ENCODE data around the gene ZNF177. TPM values are rescaled to one million over a fixed set of nuclear protein-coding genes. Genes with fewer than 3 reads are reported as not detected.
"Not testable (repeated sequence)": the region's sequence is repeated elsewhere in the genome, so short reads cannot be mapped to it uniquely, and the experiment has no call there.

ZNF177 gene
- total RNA-seq, result 1.7 and 1.8 TPM in 2 replicates
- 2.4 TPM for polyA plus RNA-seq (2012)

GRCh38 chr19:9362905-9363304 is at the start of gene ZNF177:
Gene ZNF177 (plus strand): TSS chr19:9363013. CDS start chr19:9378312, 15,299 bp downstream.
- DNase-seq (ENCODE audit: low read depth), result no peak

- no peak for DNase-seq (ENCODE audit: low read depth)
Measured at GRCh38 chr19:9313756-9314155, 49.1 kb upstream of the ZNF177 start.

- no peak for DNase-seq (ENCODE audit: low read depth)
Measured at GRCh38 chr19:9321338-9321737, 41.5 kb upstream of the ZNF177 start.

- DNase-seq (ENCODE audit: low read depth), result not testable (repeated sequence)
Measured at GRCh38 chr19:9321756-9322155, 41.1 kb upstream of the ZNF177 start.

GRCh38 chr19:9322201-9322600 is 40.6 kb upstream of the ZNF177 start:
- not testable (repeated sequence) for DNase-seq (ENCODE audit: low read depth)

- peak; percentile 59 for DNase-seq (ENCODE audit: low read depth)
Measured at GRCh38 chr19:9323557-9323918, 39.3 kb upstream of the ZNF177 start.

- peak; percentile 84 for DNase-seq (ENCODE audit: low read depth)
Measured at GRCh38 chr19:9323919-9324583, 38.8 kb upstream of the ZNF177 start, which contains the start of gene ZNF559. Gene ZNF559 (plus strand): TSS chr19:9324179. CDS start chr19:9338550, 14,371 bp downstream.

GRCh38 chr19:9324584-9324962 is 38.2 kb upstream of the ZNF177 start:
- DNase-seq (ENCODE audit: low read depth), result no peak

- no peak for DNase-seq (ENCODE audit: low read depth)
Measured at GRCh38 chr19:9329999-9330398, 32.8 kb upstream of the ZNF177 start.

DNA sequence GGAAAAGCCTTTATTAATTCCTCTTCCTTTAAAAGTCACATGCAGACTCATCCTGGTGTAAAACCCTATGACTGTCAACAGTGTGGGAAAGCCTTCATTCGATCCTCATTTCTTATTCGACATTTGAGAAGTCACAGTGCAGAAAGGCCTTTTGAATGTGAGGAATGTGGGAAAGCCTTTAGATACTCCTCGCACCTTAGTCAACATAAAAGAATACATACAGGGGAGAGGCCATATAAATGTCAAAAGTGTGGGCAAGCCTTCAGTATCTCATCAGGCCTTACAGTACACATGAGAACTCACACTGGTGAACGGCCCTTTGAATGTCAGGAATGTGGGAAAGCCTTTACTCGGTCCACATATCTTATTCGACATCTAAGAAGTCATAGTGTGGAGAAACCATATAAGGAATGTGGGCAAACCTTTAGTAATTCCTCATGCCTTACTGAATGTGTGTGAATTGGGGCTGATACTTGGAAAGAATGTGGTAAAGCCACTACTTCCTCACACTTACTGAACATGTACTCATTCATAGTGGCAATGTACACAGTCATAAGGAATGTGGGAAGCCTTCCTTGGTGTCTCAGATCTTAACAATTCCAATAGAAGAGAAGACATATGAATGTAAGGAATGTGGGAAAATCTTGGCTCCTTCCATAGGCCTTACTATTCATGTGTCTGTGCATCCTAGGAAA is 20.1 kb upstream of the ZNF177 start:
- no peak for DNase-seq (ENCODE audit: low read depth)

DNA sequence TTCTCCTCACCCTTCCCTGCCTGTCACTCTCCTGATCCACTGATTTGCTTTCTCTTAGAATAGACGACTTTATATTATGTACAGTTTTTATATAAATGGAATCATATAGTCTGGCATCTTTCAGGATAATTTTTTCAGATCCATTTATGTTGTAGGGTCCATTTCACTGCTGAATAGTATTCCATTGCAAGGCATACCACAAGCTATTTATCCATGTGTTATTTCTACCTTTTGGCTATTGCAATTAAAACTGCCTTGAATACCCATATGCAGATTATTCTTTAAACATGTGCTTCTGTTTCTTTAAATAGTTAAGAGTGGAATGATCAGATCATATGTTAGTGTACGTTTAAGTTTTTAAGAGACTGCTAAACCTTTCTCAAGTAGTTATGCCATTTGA is 17.8 kb upstream of the ZNF177 start:
- no peak for DNase-seq (ENCODE audit: low read depth)

- DNase-seq (ENCODE audit: low read depth), result no peak
Measured at GRCh38 chr19:9348253-9348652, 14.6 kb upstream of the ZNF177 start.

DNA sequence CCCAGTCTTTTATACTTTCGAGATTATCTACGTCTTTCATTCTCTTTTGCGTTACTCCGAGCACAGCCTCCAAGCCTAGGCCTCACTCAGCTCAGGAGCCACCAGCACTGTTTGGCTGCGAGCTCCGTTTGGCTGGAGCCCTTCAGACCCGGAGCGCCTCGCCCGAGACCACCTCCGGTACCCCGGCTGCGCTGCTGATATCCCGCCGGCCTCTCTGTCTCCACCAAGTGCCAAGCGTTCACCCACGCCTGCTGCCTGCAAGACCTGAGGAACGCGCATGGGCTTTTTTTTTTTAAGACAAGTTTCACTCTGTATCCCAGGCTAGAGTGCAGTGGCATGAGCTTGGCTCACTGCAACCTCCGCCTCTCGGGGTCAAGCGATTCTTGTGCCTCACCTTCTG is 14.1 kb upstream of the ZNF177 start:
- no peak for DNase-seq (ENCODE audit: low read depth)

DNA sequence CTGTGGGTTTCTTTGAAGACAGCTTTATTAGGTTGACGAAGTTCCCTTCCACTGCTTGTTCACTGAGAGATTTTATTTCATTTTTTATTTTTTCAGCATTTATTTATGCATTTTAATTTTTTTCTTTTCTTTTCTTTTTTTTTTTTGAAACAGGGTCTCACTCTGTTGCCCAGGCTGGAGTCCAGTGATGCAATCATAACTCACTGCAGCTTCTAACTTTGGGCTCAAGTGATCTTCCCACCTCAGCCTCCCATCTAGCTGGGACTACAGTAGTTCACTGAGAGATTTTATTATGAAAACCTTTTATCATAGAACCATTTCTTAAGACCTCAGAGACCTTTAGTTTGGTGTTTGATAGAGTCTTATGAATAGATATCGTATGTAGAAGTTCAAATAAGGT is 10.3 kb upstream of the ZNF177 start:
- DNase-seq (ENCODE audit: low read depth), result no peak

DNA sequence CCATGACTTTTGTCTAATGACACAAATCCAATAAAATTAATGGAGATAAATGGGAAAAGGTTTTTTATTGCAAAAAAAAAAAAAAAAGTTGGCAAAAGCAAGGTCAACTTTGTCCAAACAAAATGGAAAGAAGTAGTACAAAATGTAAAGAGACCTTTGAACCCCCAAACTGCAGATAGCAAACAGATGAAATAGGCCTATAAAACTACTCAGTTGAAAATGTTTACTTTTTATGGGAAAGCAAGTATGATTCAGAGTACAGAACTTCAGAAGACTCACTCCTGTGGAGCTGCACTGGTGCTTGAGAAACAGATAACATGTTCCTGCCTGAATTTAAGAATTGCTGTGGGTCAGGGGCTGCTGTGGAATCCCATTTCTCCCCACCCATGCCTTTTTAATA is 9.8 kb upstream of the ZNF177 start:
- DNase-seq (ENCODE audit: low read depth), result no peak

GRCh38 chr19:9354651-9355050 is 8.2 kb upstream of the ZNF177 start:
- DNase-seq (ENCODE audit: low read depth), result no peak

GRCh38 chr19:9370738-9371619 is 8.2 kb downstream of the ZNF177 start:
- no peak for DNase-seq (ENCODE audit: low read depth)

GRCh38 chr19:9381361-9381785 is 18.6 kb downstream of the ZNF177 start:
- no peak for DNase-seq (ENCODE audit: low read depth)

GRCh38 chr19:9406798-9407352 is 44.1 kb downstream of the ZNF177 start:
- peak; percentile 87 for DNase-seq (ENCODE audit: low read depth)

GRCh38 chr19:9407827-9408226 is 45.0 kb downstream of the ZNF177 start:
- DNase-seq (ENCODE audit: low read depth), result no peak

- DNase-seq (ENCODE audit: low read depth), result no peak
Measured at GRCh38 chr19:9413240-9413954, 50.6 kb downstream of the ZNF177 start.
